Lung (tissue), 12 donors: ENCODE results near the gene MCM9. TPM values are rescaled to one million over a fixed set of nuclear protein-coding genes. Genes with fewer than 3 reads are reported as not detected.

Experiments used
- ATAC-seq: fragments of 200-7000 bp; cut with Tn5 transposase; one replicate; pipeline ENCODE4 v1.9.1; 2020; ENCODE audit warnings: moderate number of reproducible peaks; ENCODE audit not compliant: insufficient read depth, low FRiP score
- DNase-seq, 3 donors: peaks; one replicate each; pipeline ENCODE4 v3.0.0-alpha.2; 2013 to 2017
- H3K27ac ChIP-seq, 2 donors: one replicate each; pipeline ENCODE4 v1.5.1; 2013; ENCODE audit warnings: mild to moderate bottlenecking in 2 of 2, moderate library complexity in 2 of 2, control low read depth in 1 of 2, inconsistent platforms in 1 of 2, low read depth in 1 of 2, low read length in 1 of 2
- H3K27me3 ChIP-seq, 3 donors: one replicate each; pipeline ENCODE4 v1.5.1; 2013; ENCODE audit warnings: low read length in 2 of 3; ENCODE audit not compliant: control insufficient read depth in 3 of 3, insufficient read depth in 3 of 3
- H3K36me3 ChIP-seq, 4 donors: one replicate each; pipeline ENCODE4 v1.5.1; 2013; ENCODE audit warnings: low read length in 4 of 4, mild to moderate bottlenecking in 1 of 4, moderate library complexity in 1 of 4; ENCODE audit not compliant: control insufficient read depth in 4 of 4, insufficient read depth in 4 of 4
- H3K4me1 ChIP-seq, 5 donors: one replicate each; pipeline ENCODE4 v1.5.1; 2013; ENCODE audit warnings: low read length in 5 of 5, mild to moderate bottlenecking in 2 of 5, moderate library complexity in 1 of 5; ENCODE audit not compliant: control insufficient read depth in 5 of 5, insufficient read depth in 5 of 5
- H3K4me3 ChIP-seq: one replicate; pipeline ENCODE4 v1.5.1; 2013; ENCODE audit warnings: mild to moderate bottlenecking, control low read depth, moderate library complexity
- H3K9ac ChIP-seq, 2 donors: one replicate each; pipeline ENCODE4 v1.5.1; 2013; ENCODE audit warnings: low read length in 2 of 2, control low read depth in 1 of 2; ENCODE audit not compliant: insufficient read depth in 1 of 2
- H3K9me3 ChIP-seq, 4 donors: one replicate each; pipeline ENCODE4 v1.5.1; 2013; ENCODE audit warnings: low read length in 3 of 4, mild to moderate bottlenecking in 1 of 4, moderate library complexity in 1 of 4; ENCODE audit not compliant: control insufficient read depth in 4 of 4, insufficient read depth in 3 of 4
- CTCF ChIP-seq: IDR thresholded peaks from 2 replicates; pipeline ENCODE4 v1.5.1; 2012; ENCODE audit warnings: mild to moderate bottlenecking; ENCODE audit errors: control extremely low read depth, extremely low read depth
- WGBS, 2 donors: extraction: QIAGEN DNeasy Blood & Tissue Kit; methylation state at CpG; one replicate each; pipeline ENCODE4 v1.1.7; 2013; 5-methylcytosine and 5-hydroxymethylcytosine counted together
- polyA plus RNA-seq, 2 donors: library from polyadenylated mRNA; stranded (reverse); fragments of 200-250 nt; gene quantifications; one replicate each; pipeline ENCODE4 v1.2.1, GENCODE V29; 2013
- total RNA-seq, 2 donors: library from RNA; depleted of rRNA in 1 of 2; stranded (reverse); fragments of >200 nt in 1 of 2; gene quantifications; one replicate each; pipeline ENCODE4 v1.2.1, GENCODE V29; 2014 to 2021
- donor health status: control.
- donor health status: control.
- donor health status: Bipolar disorder and iron deficiency.
- donor health status: healthy.
- donor health status: DM: yes; HTN: yes; CAD: no.

Gene MCM9
- total and polyA plus RNA-seq, 4 donors: 4.8 to 28.6 (median 12.0) TPM

DNA sequence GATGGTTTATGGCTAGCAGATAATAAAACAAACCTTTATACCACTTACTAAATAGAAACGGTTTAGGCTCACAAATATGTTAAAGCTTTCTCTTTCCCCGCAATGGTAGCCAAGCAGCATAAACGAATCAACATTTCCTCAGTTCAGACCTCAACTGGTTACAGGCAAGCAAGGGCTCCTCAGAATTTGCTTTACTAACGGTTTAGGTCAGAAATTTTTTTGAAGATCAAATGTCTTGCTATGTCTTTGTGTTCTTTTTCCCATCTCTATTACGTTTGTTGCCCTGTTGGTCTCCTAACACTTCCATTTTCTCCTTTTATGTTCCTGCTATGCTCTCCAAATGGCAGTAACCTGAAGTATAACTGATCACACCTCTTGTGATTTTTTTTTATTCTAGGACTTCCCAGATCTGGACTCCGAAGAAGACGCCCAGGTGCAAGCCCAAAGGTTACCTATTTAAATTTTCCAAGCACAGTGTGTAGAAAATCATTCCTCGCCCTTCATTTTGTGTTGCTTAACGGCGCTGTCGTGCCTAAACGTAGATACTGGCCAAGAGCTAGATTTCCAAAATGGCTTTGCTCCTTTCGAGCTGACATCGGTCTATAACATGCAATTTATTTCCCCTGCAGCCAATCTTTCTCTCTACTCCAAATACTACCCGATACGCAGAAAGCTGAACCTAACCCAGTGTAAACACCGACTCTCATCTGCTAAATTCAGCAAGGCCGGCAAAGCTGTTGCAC, 41.7 kb downstream of the MCM9 start:
- H3K4me1 ChIP-seq: peaks cover 2 to 41% (median 11%) of the 10 kb centered on the region in 5 donors
- H3K9me3 ChIP-seq: no peaks in the 10 kb centered on the region
- peaks cover 0 to 4% (median 0%) of the 10 kb centered on the region in 4 donors for H3K36me3 ChIP-seq
- ATAC-seq: peak; percentile 0
- WGBS, 2 donors: 1% methylated on average over 18 of the region's 18 CpGs
- peak overlapping the region; percentile 86 to 96 for H3K9ac ChIP-seq
- H3K4me3 ChIP-seq: peak overlapping the region; percentile 67
- DNase-seq: peak; percentile 76 to 95 (median 92)
- no peaks in the 10 kb centered on the region for H3K27me3 ChIP-seq
- peak overlapping the region; percentile 82 to 93 for H3K27ac ChIP-seq
- no peak for TF ChIP-seq CTCF

GRCh38 chr6:118892355-118892991, 42.5 kb downstream of the MCM9 start:
- no peak for TF ChIP-seq CTCF
- Histone ChIP-seq H3K4me3 (no peak overlapping the region), H3K9ac (peak overlapping the region; percentile 86 to 96), H3K4me1 (peaks cover 1 to 36% (median 11%) of the 10 kb centered on the region in 5 donors), H3K27me3 (no peaks in the 10 kb centered on the region), H3K36me3 (peaks cover 0 to 4% (median 0%) of the 10 kb centered on the region in 4 donors), H3K9me3 (no peaks in the 10 kb centered on the region), H3K27ac (peak overlapping the region in 1 of 2 donors; percentile 21)
- no peak for ATAC-seq
- WGBS, 2 donors: 21 to 22% methylated on average over 6 of the region's 6 CpGs
- DNase-seq: no peak

- Histone ChIP-seq H3K27me3 (no peaks in the 10 kb centered on the region), H3K4me3 (no peak overlapping the region), H3K27ac (no peak overlapping the region), H3K9me3 (no peaks in the 10 kb centered on the region), H3K9ac (no peak overlapping the region), H3K4me1 (peaks cover 0 to 25% (median 9%) of the 10 kb centered on the region in 5 donors), H3K36me3 (peaks cover 0 to 4% (median 0%) of the 10 kb centered on the region in 4 donors)
- 76 to 82% methylated on average over 5 of the region's 5 CpGs for WGBS, 2 donors
- DNase-seq (no peak), ATAC-seq (no peak)
- no peak for TF ChIP-seq CTCF
Observed at GRCh38 chr6:118890997-118891790, 43.8 kb downstream of the MCM9 start.
